Measurements from ENCODE around the gene MEDAG. TPM values are rescaled to one million over a fixed set of nuclear protein-coding genes. Genes with fewer than 3 reads are reported as not detected.
A peak's percentile ranks its signal among the peaks of the same experiment; 100 is the strongest.

The MEDAG gene
- 10 to 100 TPM; 10.3 to 35.9 (median 14.2) TPM for total RNA-seq

GRCh38 chr13:30905932-30906383 lies at the start of gene MEDAG:
Gene MEDAG (plus strand): TSS chr13:30906271. CDS start chr13:30906516, 245 bp downstream.
- peak within 1 kb of the TSS; percentile 31 for H3K4me3 ChIP-seq (ENCODE audit: low read depth, poor library complexity, severe bottlenecking)
- intact Hi-C loops (cut with DNase I; ENCODE audit: low total_unique reads) = no loop called here
- 6 to 7% methylated on average over 12 to 25 of the region's 35 CpGs for WGBS, 2 donors
- peak; percentile 87 to 97 for DNase-seq (ENCODE audit: low spot score in 2 of 2)
- no peak for TF ChIP-seq POLR2A (IDR thresholded peaks at IDR 0.05)
- TF ChIP-seq, protein P1, sequence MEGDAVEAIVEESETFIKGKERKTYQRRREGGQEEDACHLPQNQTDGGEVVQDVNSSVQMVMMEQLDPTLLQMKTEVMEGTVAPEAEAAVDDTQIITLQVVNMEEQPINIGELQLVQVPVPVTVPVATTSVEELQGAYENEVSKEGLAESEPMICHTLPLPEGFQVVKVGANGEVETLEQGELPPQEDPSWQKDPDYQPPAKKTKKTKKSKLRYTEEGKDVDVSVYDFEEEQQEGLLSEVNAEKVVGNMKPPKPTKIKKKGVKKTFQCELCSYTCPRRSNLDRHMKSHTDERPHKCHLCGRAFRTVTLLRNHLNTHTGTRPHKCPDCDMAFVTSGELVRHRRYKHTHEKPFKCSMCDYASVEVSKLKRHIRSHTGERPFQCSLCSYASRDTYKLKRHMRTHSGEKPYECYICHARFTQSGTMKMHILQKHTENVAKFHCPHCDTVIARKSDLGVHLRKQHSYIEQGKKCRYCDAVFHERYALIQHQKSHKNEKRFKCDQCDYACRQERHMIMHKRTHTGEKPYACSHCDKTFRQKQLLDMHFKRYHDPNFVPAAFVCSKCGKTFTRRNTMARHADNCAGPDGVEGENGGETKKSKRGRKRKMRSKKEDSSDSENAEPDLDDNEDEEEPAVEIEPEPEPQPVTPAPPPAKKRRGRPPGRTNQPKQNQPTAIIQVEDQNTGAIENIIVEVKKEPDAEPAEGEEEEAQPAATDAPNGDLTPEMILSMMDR (IDR thresholded peaks at IDR 0.05) = no peak

- TF ChIP-seq POLR2A (IDR thresholded peaks at IDR 0.05) = no peak
- TF ChIP-seq, protein P1 (IDR thresholded peaks at IDR 0.05) = no peak
- intact Hi-C loops (cut with DNase I; ENCODE audit: low total_unique reads) = no loop called here
- peak in 1 of 2 donors; percentile 67 for DNase-seq (ENCODE audit: low spot score in 2 of 2)
- H3K4me3 ChIP-seq (ENCODE audit: low read depth, poor library complexity, severe bottlenecking) = no peak overlapping the region
- 71 to 77% methylated on average over 4 of the region's 4 CpGs for WGBS, 2 donors
These were observed 49.1 kb upstream of the MEDAG start for GRCh38 chr13:30857018-30857417.

DNA sequence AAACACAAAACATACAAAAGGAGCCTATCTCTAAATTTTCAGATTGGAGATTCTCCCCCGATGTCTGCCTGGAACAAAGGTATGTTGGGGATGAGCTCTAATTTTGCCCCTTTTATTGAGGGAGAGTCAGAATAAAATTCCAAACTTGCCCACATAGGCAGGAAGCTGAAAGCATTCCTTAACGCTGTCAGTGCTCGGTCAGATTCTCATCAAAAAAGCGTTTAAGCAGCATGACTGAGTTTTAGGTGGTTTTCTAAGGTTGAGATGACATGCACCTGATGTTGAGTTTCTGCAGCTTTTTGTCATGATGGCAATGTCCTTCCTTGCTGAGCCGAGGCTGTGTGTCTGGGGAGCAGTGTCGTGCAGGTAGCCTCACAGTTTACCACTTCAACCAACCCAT lies 48.4 kb upstream of the MEDAG start:
- no peak overlapping the region for H3K4me3 ChIP-seq (ENCODE audit: low read depth, poor library complexity, severe bottlenecking)
- WGBS, 2 donors = 94 to 95% methylated on average over 6 of the region's 6 CpGs
- DNase-seq (ENCODE audit: low spot score in 2 of 2) = no peak
- no peak for TF ChIP-seq POLR2A (IDR thresholded peaks at IDR 0.05)
- TF ChIP-seq, protein P1 (IDR thresholded peaks at IDR 0.05) = no peak
- intact Hi-C loops (cut with DNase I; ENCODE audit: low total_unique reads) = no loop called here

GRCh38 chr13:30859326-30859725 lies 46.7 kb upstream of the MEDAG start:
- 78 to 83% methylated on average over 5 of the region's 5 CpGs for WGBS, 2 donors
- TF ChIP-seq POLR2A (IDR thresholded peaks at IDR 0.05) = no peak
- intact Hi-C loops (cut with DNase I; ENCODE audit: low total_unique reads) = no loop called here
- no peak overlapping the region for H3K4me3 ChIP-seq (ENCODE audit: low read depth, poor library complexity, severe bottlenecking)
- DNase-seq (ENCODE audit: low spot score in 2 of 2) = peak in 1 of 2 donors; percentile 50

- no peak overlapping the region for H3K4me3 ChIP-seq (ENCODE audit: low read depth, poor library complexity, severe bottlenecking)
- DNase-seq (ENCODE audit: low spot score in 2 of 2) = no peak
- no peak for TF ChIP-seq POLR2A (IDR thresholded peaks at IDR 0.05)
- TF ChIP-seq, protein P1 (IDR thresholded peaks at IDR 0.05) = no peak
- intact Hi-C loops (cut with DNase I; ENCODE audit: low total_unique reads) = no loop called here
- 69 to 74% methylated on average over 3 of the region's 3 CpGs for WGBS, 2 donors
These were observed 44.9 kb upstream of the MEDAG start for GRCh38 chr13:30861163-30861562.

DNA sequence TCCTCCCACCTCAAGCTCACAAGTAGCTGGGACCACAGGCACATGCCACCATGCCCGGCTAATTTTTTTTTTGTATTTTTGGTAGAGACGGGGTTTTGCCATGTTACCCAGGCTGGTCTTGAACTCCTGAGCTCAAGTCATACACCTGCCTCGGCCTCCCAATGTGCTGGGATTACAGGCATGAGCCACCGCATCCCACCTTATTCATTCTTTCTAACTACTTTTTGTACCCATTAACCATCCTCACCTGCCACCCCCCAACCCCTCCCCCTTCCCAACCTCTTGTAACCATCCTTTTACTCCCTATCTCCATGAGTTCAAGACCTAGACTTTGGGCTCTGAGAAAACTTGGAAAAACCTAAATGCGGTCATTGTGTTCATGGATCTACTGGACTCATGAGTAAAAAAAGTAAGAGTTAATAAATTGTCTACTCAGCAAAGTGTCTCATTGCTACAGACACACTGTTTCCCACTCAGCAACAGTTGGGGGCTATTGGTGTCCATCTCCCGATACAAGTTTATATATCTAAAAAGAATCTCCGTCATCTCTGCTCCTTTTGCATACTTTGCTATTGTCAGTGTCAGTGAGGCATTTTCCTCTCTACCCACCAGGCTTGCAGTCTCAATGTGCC lies 44.1 kb upstream of the MEDAG start:
- TF ChIP-seq, protein P1 (IDR thresholded peaks at IDR 0.05) = no peak
- TF ChIP-seq POLR2A (IDR thresholded peaks at IDR 0.05) = no peak
- WGBS, 2 donors = 95 to 98% methylated on average over 7 of the region's 7 CpGs
- DNase-seq (ENCODE audit: low spot score in 2 of 2) = peak in 1 of 2 donors; percentile 61
- intact Hi-C loops (cut with DNase I; ENCODE audit: low total_unique reads) = no loop called here
- H3K4me3 ChIP-seq (ENCODE audit: low read depth, poor library complexity, severe bottlenecking) = no peak overlapping the region

Data from lower leg skin (tissue), 4 donors.